Measurements from ENCODE around the gene RNF8.

Gene RNF8

GRCh38 chr6:37365791-37366190 lies 12.0 kb downstream of the RNF8 start:
- Histone ChIP-seq H3K9ac (ENCODE audit: low read depth, low read length) (no peak overlapping the region), H3K9me3 (ENCODE audit: control insufficient read depth, insufficient read depth, low read length) (no peaks in the 10 kb centered on the region), H3K36me3 (ENCODE audit: control insufficient read depth, insufficient read depth, low read length) (peaks cover 77% of the 10 kb centered on the region), H3K27ac (ENCODE audit: low read depth, low read length) (no peak overlapping the region), H3K27me3 (ENCODE audit: control insufficient read depth, insufficient read depth, low read length) (no peaks in the 10 kb centered on the region), H3K4me1 (ENCODE audit: control insufficient read depth, insufficient read depth, low read length) (no peaks in the 10 kb centered on the region), H3K4me3 (ENCODE audit: low read depth, low read length) (no peak overlapping the region)

DNA sequence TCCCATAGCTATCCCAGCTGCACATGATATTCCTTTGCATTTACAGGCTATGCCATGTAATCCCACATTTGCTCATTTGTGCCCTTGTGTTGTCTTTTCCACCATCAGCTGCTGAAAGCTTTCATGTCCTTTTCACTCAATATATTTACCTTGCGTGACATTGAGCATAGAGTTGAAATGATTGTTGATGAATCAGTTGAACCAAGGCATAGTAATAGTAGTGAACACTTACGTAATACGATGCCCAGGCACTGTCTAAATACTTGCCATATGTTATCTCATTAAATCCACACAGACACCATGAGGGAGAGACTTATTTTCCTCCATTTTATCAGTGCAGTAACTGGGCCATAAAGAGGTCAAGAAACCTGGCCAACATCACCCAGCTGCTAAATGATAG lies 13.1 kb downstream of the RNF8 start:
- Histone ChIP-seq H3K27me3 (ENCODE audit: control insufficient read depth, insufficient read depth, low read length) (no peaks in the 10 kb centered on the region), H3K9me3 (ENCODE audit: control insufficient read depth, insufficient read depth, low read length) (no peaks in the 10 kb centered on the region), H3K36me3 (ENCODE audit: control insufficient read depth, insufficient read depth, low read length) (peaks cover 77% of the 10 kb centered on the region), H3K4me1 (ENCODE audit: control insufficient read depth, insufficient read depth, low read length) (no peaks in the 10 kb centered on the region), H3K27ac (ENCODE audit: low read depth, low read length) (no peak overlapping the region), H3K9ac (ENCODE audit: low read depth, low read length) (no peak overlapping the region), H3K4me3 (ENCODE audit: low read depth, low read length) (no peak overlapping the region)

DNA sequence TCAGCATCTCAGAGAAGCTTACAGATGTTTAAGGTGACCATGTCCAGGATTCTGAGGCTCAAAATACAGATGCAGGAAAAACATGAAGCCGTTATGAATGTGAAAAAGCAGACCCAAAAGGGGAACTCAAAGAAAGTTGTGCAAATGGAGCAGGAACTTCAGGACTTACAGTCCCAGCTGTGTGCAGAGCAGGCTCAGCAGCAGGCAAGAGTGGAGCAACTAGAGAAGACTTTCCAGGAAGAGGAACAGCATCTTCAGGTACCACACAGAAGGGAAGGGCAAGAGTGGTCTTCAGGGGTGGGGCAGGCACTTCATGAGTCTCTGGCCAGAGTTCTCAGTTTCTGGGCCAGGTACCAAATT lies 15.2 kb downstream of the RNF8 start:
- no peak overlapping the region for H3K4me3 ChIP-seq (ENCODE audit: low read depth, low read length)
- H3K27ac ChIP-seq (ENCODE audit: low read depth, low read length) = no peak overlapping the region
- no peaks in the 10 kb centered on the region for H3K27me3 ChIP-seq (ENCODE audit: control insufficient read depth, insufficient read depth, low read length)
- no peaks in the 10 kb centered on the region for H3K4me1 ChIP-seq (ENCODE audit: control insufficient read depth, insufficient read depth, low read length)
- no peak overlapping the region for H3K9ac ChIP-seq (ENCODE audit: low read depth, low read length)
- no peaks in the 10 kb centered on the region for H3K9me3 ChIP-seq (ENCODE audit: control insufficient read depth, insufficient read depth, low read length)
- H3K36me3 ChIP-seq (ENCODE audit: control insufficient read depth, insufficient read depth, low read length) = peaks cover 76% of the 10 kb centered on the region

DNA sequence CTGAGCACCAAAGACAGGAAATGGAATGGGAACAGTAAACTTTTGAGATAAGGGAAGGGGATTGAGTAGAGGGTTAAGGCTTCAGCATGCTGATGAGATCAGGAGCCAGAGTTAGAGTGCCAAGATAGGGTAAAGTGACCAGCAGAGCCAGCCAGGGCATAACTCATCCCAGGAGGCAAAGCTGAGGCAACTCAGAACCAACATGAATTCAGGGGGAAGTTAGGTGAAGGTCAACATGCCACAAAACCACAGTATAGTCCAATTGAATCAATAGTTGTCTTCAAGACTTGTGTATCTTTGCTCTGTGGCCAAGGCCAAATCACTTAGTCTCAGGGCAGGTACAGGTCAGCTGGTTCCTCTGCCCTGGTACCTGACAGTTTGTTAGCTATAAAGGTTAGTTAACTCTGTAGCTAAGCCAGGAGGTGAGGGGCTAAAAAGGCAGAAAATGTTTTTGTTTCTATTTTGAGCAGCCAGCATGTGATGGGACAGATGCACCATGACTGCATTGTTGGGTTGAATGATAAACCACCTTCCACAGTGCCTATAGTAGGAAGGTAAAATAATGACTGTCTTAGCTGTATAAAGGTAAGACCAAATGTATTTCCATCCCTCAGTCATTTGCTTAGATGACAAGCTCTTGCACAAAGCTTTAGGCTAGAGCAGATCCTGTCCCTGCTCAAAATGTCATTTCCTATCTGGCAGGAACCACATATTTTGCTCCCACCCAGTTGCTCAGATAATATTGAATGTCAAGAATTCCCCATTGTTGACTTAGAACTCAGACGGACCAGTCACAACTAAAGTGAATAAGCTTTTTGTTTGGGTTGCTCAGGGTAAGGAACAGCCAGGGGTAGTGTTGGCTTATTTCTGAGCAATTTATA lies 15.8 kb downstream of the RNF8 start:
- Histone ChIP-seq H3K27me3 (ENCODE audit: control insufficient read depth, insufficient read depth, low read length) (no peaks in the 10 kb centered on the region), H3K4me1 (ENCODE audit: control insufficient read depth, insufficient read depth, low read length) (no peaks in the 10 kb centered on the region), H3K9ac (ENCODE audit: low read depth, low read length) (no peak overlapping the region), H3K27ac (ENCODE audit: low read depth, low read length) (no peak overlapping the region), H3K4me3 (ENCODE audit: low read depth, low read length) (no peak overlapping the region), H3K36me3 (ENCODE audit: control insufficient read depth, insufficient read depth, low read length) (peaks cover 79% of the 10 kb centered on the region), H3K9me3 (ENCODE audit: control insufficient read depth, insufficient read depth, low read length) (no peaks in the 10 kb centered on the region)

GRCh38 chr6:37371154-37372083 lies 17.6 kb downstream of the RNF8 start:
- no peaks in the 10 kb centered on the region for H3K27me3 ChIP-seq (ENCODE audit: control insufficient read depth, insufficient read depth, low read length)
- no peaks in the 10 kb centered on the region for H3K9me3 ChIP-seq (ENCODE audit: control insufficient read depth, insufficient read depth, low read length)
- no peak overlapping the region for H3K27ac ChIP-seq (ENCODE audit: low read depth, low read length)
- H3K36me3 ChIP-seq (ENCODE audit: control insufficient read depth, insufficient read depth, low read length) = peaks cover 90% of the 10 kb centered on the region
- H3K4me3 ChIP-seq (ENCODE audit: low read depth, low read length) = no peak overlapping the region
- H3K4me1 ChIP-seq (ENCODE audit: control insufficient read depth, insufficient read depth, low read length) = no peaks in the 10 kb centered on the region
- no peak overlapping the region for H3K9ac ChIP-seq (ENCODE audit: low read depth, low read length)

DNA sequence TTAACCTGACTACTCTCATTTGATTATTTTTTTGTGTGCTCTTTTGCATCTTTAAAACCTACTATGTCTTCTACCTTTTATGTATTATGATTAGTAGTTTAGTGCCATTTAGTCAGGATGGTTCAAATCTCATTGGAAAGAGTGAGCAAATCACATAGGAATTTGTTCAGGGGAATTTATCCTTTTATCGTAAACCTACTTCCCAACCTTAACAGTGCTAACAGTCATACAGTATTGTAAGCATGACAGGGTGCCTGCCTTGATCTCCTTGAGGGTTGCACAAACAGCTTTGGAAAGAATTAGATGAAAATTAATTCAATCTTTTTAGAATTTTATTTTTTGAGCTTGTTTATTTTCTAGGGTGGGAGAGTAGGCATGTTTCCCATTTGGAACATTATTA lies 18.3 kb downstream of the RNF8 start:
- H3K36me3 ChIP-seq (ENCODE audit: control insufficient read depth, insufficient read depth, low read length) = peaks cover 91% of the 10 kb centered on the region
- H3K9ac ChIP-seq (ENCODE audit: low read depth, low read length) = no peak overlapping the region
- H3K9me3 ChIP-seq (ENCODE audit: control insufficient read depth, insufficient read depth, low read length) = no peaks in the 10 kb centered on the region
- no peak overlapping the region for H3K4me3 ChIP-seq (ENCODE audit: low read depth, low read length)
- H3K27ac ChIP-seq (ENCODE audit: low read depth, low read length) = no peak overlapping the region
- no peaks in the 10 kb centered on the region for H3K27me3 ChIP-seq (ENCODE audit: control insufficient read depth, insufficient read depth, low read length)
- H3K4me1 ChIP-seq (ENCODE audit: control insufficient read depth, insufficient read depth, low read length) = no peaks in the 10 kb centered on the region

GRCh38 chr6:37373822-37374471 lies 20.2 kb downstream of the RNF8 start:
- Histone ChIP-seq H3K9me3 (ENCODE audit: control insufficient read depth, insufficient read depth, low read length) (no peaks in the 10 kb centered on the region), H3K4me3 (ENCODE audit: low read depth, low read length) (no peak overlapping the region), H3K4me1 (ENCODE audit: control insufficient read depth, insufficient read depth, low read length) (no peaks in the 10 kb centered on the region), H3K27me3 (ENCODE audit: control insufficient read depth, insufficient read depth, low read length) (no peaks in the 10 kb centered on the region), H3K36me3 (ENCODE audit: control insufficient read depth, insufficient read depth, low read length) (peaks cover 93% of the 10 kb centered on the region), H3K27ac (ENCODE audit: low read depth, low read length) (no peak overlapping the region), H3K9ac (ENCODE audit: low read depth, low read length) (no peak overlapping the region)

GRCh38 chr6:37375376-37375775 lies 21.6 kb downstream of the RNF8 start:
- peaks cover 86% of the 10 kb centered on the region for H3K36me3 ChIP-seq (ENCODE audit: control insufficient read depth, insufficient read depth, low read length)
- H3K4me3 ChIP-seq (ENCODE audit: low read depth, low read length) = no peak overlapping the region
- no peaks in the 10 kb centered on the region for H3K27me3 ChIP-seq (ENCODE audit: control insufficient read depth, insufficient read depth, low read length)
- H3K27ac ChIP-seq (ENCODE audit: low read depth, low read length) = no peak overlapping the region
- H3K4me1 ChIP-seq (ENCODE audit: control insufficient read depth, insufficient read depth, low read length) = no peaks in the 10 kb centered on the region
- H3K9me3 ChIP-seq (ENCODE audit: control insufficient read depth, insufficient read depth, low read length) = no peaks in the 10 kb centered on the region
- no peak overlapping the region for H3K9ac ChIP-seq (ENCODE audit: low read depth, low read length)

- Histone ChIP-seq H3K36me3 (ENCODE audit: control insufficient read depth, insufficient read depth, low read length) (peaks cover 84% of the 10 kb centered on the region), H3K27ac (ENCODE audit: low read depth, low read length) (no peak overlapping the region), H3K4me3 (ENCODE audit: low read depth, low read length) (no peak overlapping the region), H3K9ac (ENCODE audit: low read depth, low read length) (no peak overlapping the region), H3K9me3 (ENCODE audit: control insufficient read depth, insufficient read depth, low read length) (no peaks in the 10 kb centered on the region), H3K27me3 (ENCODE audit: control insufficient read depth, insufficient read depth, low read length) (no peaks in the 10 kb centered on the region), H3K4me1 (ENCODE audit: control insufficient read depth, insufficient read depth, low read length) (no peaks in the 10 kb centered on the region)
Observed at GRCh38 chr6:37376078-37376743, 22.4 kb downstream of the RNF8 start.

DNA sequence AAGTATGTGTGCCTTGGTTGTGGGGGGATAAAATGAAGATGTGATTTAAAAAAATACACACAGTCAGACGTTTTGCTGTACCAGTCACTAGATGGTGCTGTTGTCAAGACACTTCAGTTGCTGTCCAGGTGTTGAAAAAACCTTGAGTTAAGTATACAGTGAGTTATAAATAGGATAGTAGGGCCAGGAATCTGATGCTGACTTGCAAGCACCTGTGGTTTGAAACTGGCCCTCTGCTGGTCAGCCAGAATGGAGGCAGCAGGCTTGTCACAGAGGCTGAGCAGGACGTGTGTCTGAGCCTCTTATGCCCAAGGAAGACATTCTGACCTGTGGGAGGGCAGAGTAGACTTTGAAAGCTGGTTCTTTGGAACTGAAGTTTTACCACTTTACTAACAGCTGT lies 27.8 kb downstream of the RNF8 start:
- H3K36me3 ChIP-seq (ENCODE audit: control insufficient read depth, insufficient read depth, low read length) = peaks cover 70% of the 10 kb centered on the region
- no peak overlapping the region for H3K9ac ChIP-seq (ENCODE audit: low read depth, low read length)
- H3K4me3 ChIP-seq (ENCODE audit: low read depth, low read length) = no peak overlapping the region
- H3K27me3 ChIP-seq (ENCODE audit: control insufficient read depth, insufficient read depth, low read length) = no peaks in the 10 kb centered on the region
- no peaks in the 10 kb centered on the region for H3K9me3 ChIP-seq (ENCODE audit: control insufficient read depth, insufficient read depth, low read length)
- H3K27ac ChIP-seq (ENCODE audit: low read depth, low read length) = no peak overlapping the region
- no peaks in the 10 kb centered on the region for H3K4me1 ChIP-seq (ENCODE audit: control insufficient read depth, insufficient read depth, low read length)
